Breast epithelium (tissue), 3 donors: ENCODE measurements around the gene IMMP2L.

ENCODE experiments used
- CTCF ChIP-seq, 3 donors: fragments of 450-650 bp; IDR thresholded peaks; one replicate each; pipeline ENCODE4 v1.5.1; 2016 to 2017; ENCODE audit warnings: antibody characterized with exemption in 3 of 3, mild to moderate bottlenecking in 3 of 3, moderate library complexity in 3 of 3
- POLR2A ChIP-seq: fragments of 450-650 bp; IDR thresholded peaks from one replicate; pipeline ENCODE4 v1.6.1; 2016; ENCODE audit warnings: antibody characterized with exemption, mild to moderate bottlenecking, moderate library complexity

GRCh38 chr7:111528331-111528730, 34.0 kb downstream of the IMMP2L start:
- TF ChIP-seq POLR2A (no peak), CTCF (IDR thresholded peaks at IDR 0.05) (no peak)
